GM12891 (cell line): ENCODE data around the gene STAB1.

ENCODE experiments used
- PAX5 ChIP-seq: IDR thresholded peaks from 2 replicates; pipeline ENCODE4 v1.6.1; 2011; ENCODE audit warnings: low read length, moderate library complexity, mild to moderate bottlenecking; ENCODE audit not compliant: insufficient read depth, severe bottlenecking
- POLR2A ChIP-seq: IDR thresholded peaks from 2 replicates; pipeline ENCODE4 v1.6.1; 2011; ENCODE audit warnings: low read depth, low read length, control low read depth
- POLR2AphosphoS5 ChIP-seq: IDR thresholded peaks from 2 replicates; pipeline ENCODE4 v1.6.1; 2011; ENCODE audit warnings: low read depth, low read length, control low read depth
- SPI1 ChIP-seq: IDR thresholded peaks from 2 replicates; pipeline ENCODE4 v1.6.1; 2011; ENCODE audit warnings: low read depth, low read length, control low read depth
- TAF1 ChIP-seq: IDR thresholded peaks from 2 replicates; pipeline ENCODE4 v1.6.1; 2011; ENCODE audit warnings: low read depth, low read length, control low read depth

DNA sequence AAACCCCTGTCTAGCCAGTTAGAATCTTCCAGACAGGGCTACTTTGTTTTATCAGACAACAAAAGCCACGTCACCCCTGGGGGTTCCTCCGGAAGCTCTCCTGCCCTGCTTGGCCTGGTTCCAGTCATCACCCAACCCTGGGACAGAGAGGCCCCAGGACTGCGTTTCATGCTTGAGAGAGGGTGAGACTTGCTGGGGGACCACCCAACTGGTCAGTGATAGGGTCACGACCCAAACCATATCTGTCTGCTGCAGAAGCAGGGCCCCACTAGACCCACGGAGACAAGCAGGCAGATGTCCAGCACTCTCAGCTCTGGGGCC lies 37.3 kb downstream of the STAB1 start:
- TF ChIP-seq POLR2A (no peak), POLR2AphosphoS5 (no peak), PAX5 (no peak), TAF1 (no peak), SPI1 (no peak)
